IMR-90 (cell line): ENCODE data around the gene FBXL7. TPM values are rescaled to one million over a fixed set of nuclear protein-coding genes. Genes with fewer than 3 reads are reported as not detected.

Experiments
- ATAC-seq: fragments of 200-7000 bp; cut with Tn5 transposase; 2 replicates; pipeline ENCODE4 v1.9.1; 2020; ENCODE audit warnings: low read depth, mild to moderate bottlenecking, moderate library complexity
- BruUV-seq: library from RNA; stranded (reverse); fragments of 400-500 nt; replicated peaks from 2 replicates; lab custom pipeline; 2021; lab: Mats Ljungman, UMichigan
- CTCF ChIA-PET: fragments of 300-600 bp; formaldehyde crosslinking; extraction: SDS; loops from one replicate; lab custom pipeline; 2021; ENCODE audit warnings: antibody characterized with exemption; lab: Yijun Ruan, JAX
- POLR2A ChIA-PET: fragments of 300-600 bp; sonication (Branson Sonifier 250); formaldehyde crosslinking; loops from one replicate; lab custom pipeline; 2022; ENCODE audit warnings: antibody characterized with exemption; ENCODE audit not compliant: unreplicated experiment; lab: Charles Lee
- DNase-seq: peaks from one replicate; pipeline ENCODE4 v3.0.0; 2013
- H2AFZ ChIP-seq: replicated peaks from 2 replicates; pipeline ENCODE3; 2013; ENCODE audit warnings: low read length, mild to moderate bottlenecking; ENCODE audit not compliant: poor library complexity
- H2AK5ac ChIP-seq: 2 replicates; pipeline ENCODE4 v1.6.1; 2013; ENCODE audit warnings: low read depth, low read length, inconsistent platforms
- H2AK9ac ChIP-seq: replicated peaks from 2 replicates; pipeline ENCODE3; 2013; ENCODE audit warnings: mild to moderate bottlenecking, low read depth, low read length, moderate library complexity; ENCODE audit not compliant: poor library complexity
- H2BK120ac ChIP-seq: 2 replicates; pipeline ENCODE4 v1.6.1; 2013; ENCODE audit warnings: low read depth, low read length, inconsistent platforms
- H2BK15ac ChIP-seq: 3 replicates; pipeline ENCODE4 v1.6.1; 2013; ENCODE audit warnings: low read depth, low read length, inconsistent platforms
- H2BK20ac ChIP-seq: 2 replicates; pipeline ENCODE4 v1.6.1; 2013; ENCODE audit warnings: low read depth, mild to moderate bottlenecking, inconsistent platforms, low read length, moderate library complexity
- H2BK5ac ChIP-seq: 2 replicates; pipeline ENCODE4 v1.6.1; 2013; ENCODE audit warnings: mild to moderate bottlenecking, low read depth, low read length, inconsistent platforms; ENCODE audit not compliant: poor library complexity, severe bottlenecking
- H3K14ac ChIP-seq: replicated peaks from 2 replicates; pipeline ENCODE4 v1.6.1; 2013; ENCODE audit warnings: low read depth, low read length, inconsistent platforms
- H3K18ac ChIP-seq: 2 replicates; pipeline ENCODE4 v1.6.1; 2013; ENCODE audit warnings: low read depth, low read length, control low read depth
- H3K23ac ChIP-seq: 2 replicates; pipeline ENCODE4 v1.6.1; 2013; ENCODE audit warnings: low read depth, low read length, inconsistent platforms
- H3K27ac ChIP-seq: 2 replicates; pipeline ENCODE4 v1.5.1; 2013; ENCODE audit warnings: mild to moderate bottlenecking, control low read depth, low read length; ENCODE audit not compliant: insufficient read depth
- H3K27me3 ChIP-seq: 2 replicates; pipeline ENCODE4 v1.6.1; 2013; ENCODE audit warnings: low read length; ENCODE audit not compliant: control insufficient read depth, insufficient read depth
- H3K36me3 ChIP-seq: 2 replicates; pipeline ENCODE4 v1.6.1; 2013; ENCODE audit warnings: low read length, mixed read lengths; ENCODE audit not compliant: control insufficient read depth, insufficient read depth
- H3K4ac ChIP-seq: 2 replicates; pipeline ENCODE4 v1.6.1; 2013; ENCODE audit warnings: low read depth, low read length, inconsistent platforms
- H3K4me1 ChIP-seq: 2 replicates; pipeline ENCODE4 v1.6.1; 2013; ENCODE audit warnings: low read length, mixed read lengths; ENCODE audit not compliant: control insufficient read depth, insufficient read depth
- H3K4me2 ChIP-seq: 2 replicates; pipeline ENCODE4 v1.6.1; 2013; ENCODE audit warnings: low read depth, mild to moderate bottlenecking, control low read depth, low read length, moderate library complexity
- H3K4me3 ChIP-seq: 2 replicates; pipeline ENCODE4 v1.5.1; 2013; ENCODE audit warnings: low read depth, mild to moderate bottlenecking, control low read depth, low read length, moderate library complexity; ENCODE audit not compliant: insufficient read depth
- H3K56ac ChIP-seq: 2 replicates; pipeline ENCODE4 v1.6.1; 2013; ENCODE audit warnings: low read length, inconsistent platforms; ENCODE audit not compliant: insufficient read depth; ENCODE audit errors: extremely low read depth
- H3K79me1 ChIP-seq, 2 experiments: 2 replicates each; pipeline ENCODE4 v1.6.1; 2013; ENCODE audit warnings: low read length in 2 of 2, inconsistent platforms in 1 of 2, low read depth in 1 of 2
- H3K9ac ChIP-seq: 2 replicates; pipeline ENCODE4 v1.6.1; 2013; ENCODE audit warnings: low read depth, low read length, control low read depth
- H3K9me1 ChIP-seq: 2 replicates; pipeline ENCODE4 v1.6.1; 2013; ENCODE audit warnings: low read length, inconsistent platforms; ENCODE audit not compliant: insufficient read depth
- H3K9me3 ChIP-seq: 2 replicates; pipeline ENCODE4 v1.6.1; 2013; ENCODE audit warnings: low read length; ENCODE audit not compliant: control insufficient read depth, insufficient read depth
- H4K20me1 ChIP-seq: 2 replicates; pipeline ENCODE4 v1.6.1; 2013; ENCODE audit warnings: low read length, inconsistent platforms; ENCODE audit not compliant: insufficient read depth
- H4K5ac ChIP-seq: 2 replicates; pipeline ENCODE4 v1.6.1; 2013; ENCODE audit warnings: mild to moderate bottlenecking, low read depth, low read length, control low read depth
- H4K8ac ChIP-seq, 2 experiments: 2 replicates each; pipeline ENCODE4 v1.6.1; 2013; ENCODE audit warnings: low read depth in 2 of 2, low read length in 2 of 2, control low read depth in 1 of 2, inconsistent platforms in 1 of 2
- H4K91ac ChIP-seq: 2 replicates; pipeline ENCODE4 v1.6.1; 2013; ENCODE audit warnings: low read depth, low read length, inconsistent platforms; ENCODE audit not compliant: insufficient read depth
- BHLHE40 ChIP-seq: fragments of 150-350 bp; IDR thresholded peaks from 2 replicates; pipeline ENCODE4 v1.6.1; 2016; ENCODE audit warnings: mild to moderate bottlenecking, low read depth, low read length
- CEBPB ChIP-seq: IDR thresholded peaks from 2 replicates; pipeline ENCODE4 v1.6.1; 2012; ENCODE audit warnings: low read depth, low read length, improper control_type of control experiment
- CHD1 ChIP-seq: IDR thresholded peaks from 2 replicates; pipeline ENCODE4 v1.6.1; 2012; ENCODE audit warnings: low read depth, low read length, improper control_type of control experiment
- CTCF ChIP-seq: conservative IDR thresholded peaks from 2 replicates; pipeline ENCODE4 v1.5.1; 2012; ENCODE audit warnings: mild to moderate bottlenecking, low read depth, low read length, improper control_type of control experiment
- FOS ChIP-seq: fragments of 150-350 bp; IDR thresholded peaks from 2 replicates; pipeline ENCODE4 v1.6.1; 2016; ENCODE audit warnings: low read depth, low read length
- MAFK ChIP-seq: IDR thresholded peaks from 2 replicates; pipeline ENCODE4 v1.6.1; 2012; ENCODE audit warnings: low read depth, low read length, improper control_type of control experiment
- MAZ ChIP-seq: IDR thresholded peaks from 2 replicates; pipeline ENCODE4 v1.6.1; 2012; ENCODE audit warnings: low read depth, mild to moderate bottlenecking, low read length, improper control_type of control experiment, moderate library complexity, borderline replicate concordance
- MXI1 ChIP-seq: IDR thresholded peaks from 2 replicates; pipeline ENCODE4 v1.6.1; 2012; ENCODE audit warnings: low read depth, mild to moderate bottlenecking, low read length, moderate library complexity, borderline replicate concordance
- NFE2L2 ChIP-seq: fragments of 150-350 bp; IDR thresholded peaks from 2 replicates; pipeline ENCODE4 v1.6.1; 2016; ENCODE audit warnings: low read depth, mild to moderate bottlenecking, low read length
- POLR2A ChIP-seq: IDR thresholded peaks from 2 replicates; pipeline ENCODE4 v1.6.1; 2012; ENCODE audit warnings: mild to moderate bottlenecking, low read depth, low read length
- RAD21 ChIP-seq: IDR thresholded peaks from 2 replicates; pipeline ENCODE4 v1.6.1; 2012; ENCODE audit warnings: low read length, improper control_type of control experiment
- RCOR1 ChIP-seq: IDR thresholded peaks from 2 replicates; pipeline ENCODE4 v1.6.1; 2012; ENCODE audit warnings: mild to moderate bottlenecking, low read length, improper control_type of control experiment; ENCODE audit not compliant: insufficient replicate concordance
- RFX5 ChIP-seq: IDR thresholded peaks from 2 replicates; pipeline ENCODE4 v1.8.0; 2012; ENCODE audit warnings: low read depth, mild to moderate bottlenecking, low read length, moderate library complexity
- SMC3 ChIP-seq: fragments of 150-350 bp; IDR thresholded peaks from 2 replicates; pipeline ENCODE4 v1.6.1; 2016; ENCODE audit warnings: low read depth, mild to moderate bottlenecking, antibody characterized with exemption, low read length, moderate library complexity
- WGBS, 2 experiments: methylation state at CpG; one replicate each; pipeline versions ENCODE4 v1.1.5 to v1.1.7; 2013; ENCODE audit warnings: missing lambda C conversion rate in 2 of 2; ENCODE audit not compliant: insufficient read length in 1 of 2; ENCODE audit errors: extremely low coverage in 2 of 2; 5-methylcytosine and 5-hydroxymethylcytosine counted together
- dilution Hi-C: fragments of 300-500 bp; cut with HindIII; formaldehyde crosslinking; loops from one replicate; pipeline ENCODE4 v1.14.3; 2018; ENCODE audit warnings: low sequenced_read_pairs; ENCODE audit not compliant: unreplicated experiment
- in situ Hi-C: fragments of 300-500 bp; cut with MboI; formaldehyde crosslinking; loops from 3 replicates; pipeline ENCODE4 v1.14.3; 2019; ENCODE audit warnings: low sequenced_read_pairs, inconsistent platforms, mixed read lengths
- intact Hi-C: fragments of 100-400 bp; cut with micrococcal nuclease; formaldehyde crosslinking; loops from 2 replicates; pipeline ENCODE4 v1.10.0; 2022
- polyA plus RNA-seq, 3 experiments: library from polyadenylated mRNA; depleted of rRNA; stranded (reverse); fragments of >200 nt; gene quantifications; 2 replicates each; pipeline ENCODE4 v1.2.3, GENCODE V29; 2012; ENCODE audit warnings: low replicate concordance in 1 of 3
- total RNA-seq: library from RNA; depleted of rRNA; stranded (reverse); fragments of >200 nt; gene quantifications from 2 replicates; pipeline ENCODE4 v1.2.3, GENCODE V29; 2012
- TF ChIP-seq, protein P1 (sequence below): fragments of 150-350 bp; IDR thresholded peaks from 2 replicates; pipeline ENCODE4 v1.6.1; 2017; ENCODE audit warnings: mild to moderate bottlenecking, antibody characterized with exemption, low read length, low read depth
- TF ChIP-seq, protein P2 (sequence below): fragments of 150-350 bp; IDR thresholded peaks from 2 replicates; pipeline ENCODE4 v1.6.1; 2016; ENCODE audit warnings: low read depth, mild to moderate bottlenecking, low read length, moderate library complexity, borderline replicate concordance

The FBXL7 gene
- total and polyA plus RNA-seq, 2 of the 4 experiments (the other 2 are of a cell fraction), result 4.1 to 10.2 TPM

- H3K18ac ChIP-seq, result no peak overlapping the region
- H3K9me3 ChIP-seq, result peaks cover 4% of the 10 kb centered on the region; the same call in 1 of the 2 replicates
- no peak overlapping the region for H3K23ac ChIP-seq
- ChIA-PET POLR2A (no interaction called here), CTCF (no interaction called here)
- no peaks in the 10 kb centered on the region for H3K27me3 ChIP-seq
- H2AK5ac ChIP-seq, result no peak overlapping the region
- no peak overlapping the region for H3K9ac ChIP-seq
- DNase-seq, result no peak
- no peaks in the 10 kb centered on the region for H3K4me1 ChIP-seq
- no peak overlapping the region for H3K14ac ChIP-seq
- dilution Hi-C loops (no loop called here), intact Hi-C loops (no loop called here), in situ Hi-C loops (no loop called here)
- no peak overlapping the region for H3K56ac ChIP-seq
- no peak for TF ChIP-seq CHD1
- TF ChIP-seq, protein P1, sequence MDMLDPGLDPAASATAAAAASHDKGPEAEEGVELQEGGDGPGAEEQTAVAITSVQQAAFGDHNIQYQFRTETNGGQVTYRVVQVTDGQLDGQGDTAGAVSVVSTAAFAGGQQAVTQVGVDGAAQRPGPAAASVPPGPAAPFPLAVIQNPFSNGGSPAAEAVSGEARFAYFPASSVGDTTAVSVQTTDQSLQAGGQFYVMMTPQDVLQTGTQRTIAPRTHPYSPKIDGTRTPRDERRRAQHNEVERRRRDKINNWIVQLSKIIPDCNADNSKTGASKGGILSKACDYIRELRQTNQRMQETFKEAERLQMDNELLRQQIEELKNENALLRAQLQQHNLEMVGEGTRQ, result no peak
- no peak for TF ChIP-seq RFX5
- TF ChIP-seq CTCF, result no peak
- no peak for TF ChIP-seq FOS
- TF ChIP-seq RAD21, result no peak
- TF ChIP-seq BHLHE40, result no peak
- TF ChIP-seq SMC3, result no peak
- TF ChIP-seq NFE2L2, result no peak
- no peak for TF ChIP-seq RCOR1
- no peak for TF ChIP-seq POLR2A
- no peak for TF ChIP-seq MAFK
- TF ChIP-seq CEBPB, result no peak
- TF ChIP-seq MAZ, result no peak
- TF ChIP-seq, protein P2, sequence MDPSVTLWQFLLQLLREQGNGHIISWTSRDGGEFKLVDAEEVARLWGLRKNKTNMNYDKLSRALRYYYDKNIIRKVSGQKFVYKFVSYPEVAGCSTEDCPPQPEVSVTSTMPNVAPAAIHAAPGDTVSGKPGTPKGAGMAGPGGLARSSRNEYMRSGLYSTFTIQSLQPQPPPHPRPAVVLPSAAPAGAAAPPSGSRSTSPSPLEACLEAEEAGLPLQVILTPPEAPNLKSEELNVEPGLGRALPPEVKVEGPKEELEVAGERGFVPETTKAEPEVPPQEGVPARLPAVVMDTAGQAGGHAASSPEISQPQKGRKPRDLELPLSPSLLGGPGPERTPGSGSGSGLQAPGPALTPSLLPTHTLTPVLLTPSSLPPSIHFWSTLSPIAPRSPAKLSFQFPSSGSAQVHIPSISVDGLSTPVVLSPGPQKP, result no peak
- no peak for TF ChIP-seq MXI1
- H4K20me1 ChIP-seq, result no peaks in the 10 kb centered on the region
- H4K5ac ChIP-seq, result no peak overlapping the region
- H2BK20ac ChIP-seq, result no peak overlapping the region
- WGBS, 2 experiments, result 100% methylated on average over 1 of the region's 4 CpGs; no CpG with 5 or more reads in 1 of the 2 experiments
- no TSS peak for BruUV-seq
- H2AFZ ChIP-seq, result no peak overlapping the region
- no peak overlapping the region for H3K4ac ChIP-seq
- no peak overlapping the region for H3K27ac ChIP-seq
- no peak overlapping the region for H3K4me2 ChIP-seq
- no peak overlapping the region for H2BK15ac ChIP-seq
- no peak overlapping the region for H2BK5ac ChIP-seq
- H2BK120ac ChIP-seq, result no peak overlapping the region
- no peak overlapping the region for H4K8ac ChIP-seq
- ATAC-seq, result no peak
- no peaks in the 10 kb centered on the region for H3K36me3 ChIP-seq
- peaks cover under 1 to 16% of the 10 kb centered on the region in 2 experiments; a peak in 2 of 4 replicates for H3K79me1 ChIP-seq
- no peak overlapping the region for H3K4me3 ChIP-seq
- no peak overlapping the region for H2AK9ac ChIP-seq
- no peaks in the 10 kb centered on the region for H3K9me1 ChIP-seq
- no peak overlapping the region for H4K91ac ChIP-seq
Observed at GRCh38 chr5:15731699-15732098, 231.7 kb downstream of the FBXL7 start.
